22Rv1 (cell line): Measurements from ENCODE around the gene GPD1.

Experiments
- H3K27ac ChIP-seq: fragments of 450-650 bp; 2 replicates; pipeline ENCODE4 v1.5.1; 2017
- CTCF ChIP-seq: fragments of 450-650 bp; IDR thresholded peaks from 2 replicates; pipeline ENCODE4 v1.5.1; 2017; ENCODE audit warnings: mild to moderate bottlenecking
- ZFX ChIP-seq: fragments of 450-650 bp; IDR thresholded peaks from 2 replicates; pipeline ENCODE4 v1.6.1; 2017; ENCODE audit warnings: antibody characterized with exemption, borderline replicate concordance

GPD1 gene

GRCh38 chr12:50059440-50060119, 44.2 kb upstream of the GPD1 start:
- no peak for TF ChIP-seq CTCF
- TF ChIP-seq ZFX: no peak
- H3K27ac ChIP-seq: no peak overlapping the region

GRCh38 chr12:50060120-50060468, 43.7 kb upstream of the GPD1 start:
- no peak overlapping the region for H3K27ac ChIP-seq
- TF ChIP-seq ZFX (no peak), CTCF (no peak)

GRCh38 chr12:50061171-50061570, 42.6 kb upstream of the GPD1 start:
- no peak overlapping the region for H3K27ac ChIP-seq
- TF ChIP-seq ZFX: no peak
- no peak for TF ChIP-seq CTCF

GRCh38 chr12:50061946-50062686, 41.7 kb upstream of the GPD1 start:
- H3K27ac ChIP-seq: no peak overlapping the region
- TF ChIP-seq CTCF (no peak), ZFX (no peak)

GRCh38 chr12:50062728-50063460, 40.9 kb upstream of the GPD1 start:
- no peak overlapping the region for H3K27ac ChIP-seq
- no peak for TF ChIP-seq CTCF
- TF ChIP-seq ZFX: no peak

- TF ChIP-seq CTCF (no peak), ZFX (no peak)
- H3K27ac ChIP-seq: no peak overlapping the region
Measured at GRCh38 chr12:50065726-50066310, 38.0 kb upstream of the GPD1 start.
